HEK293T (cell line): ENCODE results near the gene MAST2.
"Not testable (repeated sequence)": the region's sequence is repeated elsewhere in the genome, so short reads cannot be mapped to it uniquely, and the experiment has no call there.

Experiments
- CTCF ChIA-PET: fragments of 350-600 bp; formaldehyde crosslinking; extraction: SDS; loops from one replicate; lab custom pipeline; 2021; ENCODE audit warnings: antibody characterized with exemption, inconsistent platforms; lab: Yijun Ruan, JAX
- POLR2A ChIA-PET: fragments of 350-600 bp; formaldehyde crosslinking; extraction: SDS; loops from one replicate; lab custom pipeline; 2020; ENCODE audit warnings: antibody characterized with exemption, inconsistent platforms; lab: Yijun Ruan, JAX
- DNase-seq: peaks from one replicate; pipeline ENCODE4 v3.0.0; 2012; ENCODE audit warnings: mixed read lengths; ENCODE audit errors: extremely low spot score
- ARNT ChIP-seq: fragments of 450-650 bp; IDR thresholded peaks from 2 replicates; pipeline ENCODE4 v1.6.1; 2017; ENCODE audit warnings: mild to moderate bottlenecking
- BHLHE40 ChIP-seq: fragments of 450-650 bp; IDR thresholded peaks from 2 replicates; pipeline ENCODE4 v1.6.1; 2016; ENCODE audit warnings: mild to moderate bottlenecking, moderate library complexity, borderline replicate concordance
- CTBP1 ChIP-seq: fragments of 450-650 bp; IDR thresholded peaks from 2 replicates; pipeline ENCODE4 v1.6.1; 2016; ENCODE audit warnings: borderline replicate concordance
- ELF4 ChIP-seq: fragments of 450-650 bp; IDR thresholded peaks from 2 replicates; pipeline ENCODE4 v1.6.1; 2017; ENCODE audit warnings: antibody characterized with exemption
- FOXA1 ChIP-seq: fragments of 450-650 bp; IDR thresholded peaks from 2 replicates; pipeline ENCODE4 v1.6.1; 2016; ENCODE audit warnings: mild to moderate bottlenecking
- FOXK2 ChIP-seq: fragments of 450-650 bp; IDR thresholded peaks from 2 replicates; pipeline ENCODE4 v1.6.1; 2016; ENCODE audit warnings: mild to moderate bottlenecking
- FOXM1 ChIP-seq: fragments of 450-650 bp; IDR thresholded peaks from 2 replicates; pipeline ENCODE4 v1.6.1; 2017; ENCODE audit warnings: mild to moderate bottlenecking, borderline replicate concordance
- HDGF ChIP-seq: fragments of 450-650 bp; IDR thresholded peaks from 2 replicates; pipeline ENCODE4 v1.6.1; 2017; ENCODE audit warnings: antibody characterized with exemption, borderline replicate concordance
- L3MBTL2 ChIP-seq: fragments of 450-650 bp; conservative IDR thresholded peaks from 2 replicates; pipeline ENCODE4 v1.6.1; 2016; ENCODE audit warnings: mild to moderate bottlenecking
- LEF1 ChIP-seq: fragments of 450-650 bp; IDR thresholded peaks from 2 replicates; pipeline ENCODE4 v1.6.1; 2017; ENCODE audit warnings: mild to moderate bottlenecking, borderline replicate concordance
- NFRKB ChIP-seq: fragments of 450-650 bp; IDR thresholded peaks from 2 replicates; pipeline ENCODE4 v1.6.1; 2016; ENCODE audit warnings: mild to moderate bottlenecking, moderate library complexity
- PKNOX1 ChIP-seq: fragments of 450-650 bp; IDR thresholded peaks from 2 replicates; pipeline ENCODE4 v1.6.1; 2016
- SP1 ChIP-seq: fragments of 450-650 bp; IDR thresholded peaks from 2 replicates; pipeline ENCODE4 v1.6.1; 2017
- SUZ12 ChIP-seq: fragments of 450-650 bp; IDR thresholded peaks from 2 replicates; pipeline ENCODE4 v1.6.1; 2016; ENCODE audit warnings: mild to moderate bottlenecking
- TARDBP ChIP-seq: fragments of 450-650 bp; IDR thresholded peaks from 2 replicates; pipeline ENCODE4 v1.6.1; 2016
- ZNF384 ChIP-seq: fragments of 450-650 bp; IDR thresholded peaks from 2 replicates; pipeline ENCODE4 v1.6.1; 2016

The MAST2 gene

DNA sequence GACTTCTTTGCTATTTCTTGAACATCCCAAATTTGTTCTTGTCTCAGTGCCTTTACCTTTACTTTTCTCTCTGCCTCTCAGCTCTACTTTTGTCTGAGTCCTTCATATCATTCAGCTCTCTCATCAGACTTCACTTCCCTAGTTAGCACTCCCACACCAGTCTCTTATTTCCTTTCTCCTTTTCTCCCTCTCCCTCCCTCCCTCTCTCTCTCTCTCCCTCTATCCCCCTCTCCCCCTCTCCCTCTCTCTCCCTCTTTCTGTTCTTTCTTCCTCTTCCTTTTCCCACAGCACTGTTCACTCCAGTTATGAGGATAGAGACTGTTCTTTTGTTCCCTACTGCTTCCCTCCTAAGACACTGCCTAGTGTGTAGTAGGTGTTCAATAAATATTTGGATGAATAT lies 154.9 kb downstream of the MAST2 start:
- ChIA-PET POLR2A (no interaction called here), CTCF (no interaction called here)
- TF ChIP-seq FOXA1 (no peak), NFRKB (no peak), CTBP1 (no peak), ELF4 (no peak), FOXK2 (no peak), SUZ12 (no peak), PKNOX1 (no peak), HDGF (no peak), L3MBTL2 (no peak), BHLHE40 (no peak), SP1 (no peak), TARDBP (no peak), ZNF384 (no peak)
- no peak for DNase-seq

DNA sequence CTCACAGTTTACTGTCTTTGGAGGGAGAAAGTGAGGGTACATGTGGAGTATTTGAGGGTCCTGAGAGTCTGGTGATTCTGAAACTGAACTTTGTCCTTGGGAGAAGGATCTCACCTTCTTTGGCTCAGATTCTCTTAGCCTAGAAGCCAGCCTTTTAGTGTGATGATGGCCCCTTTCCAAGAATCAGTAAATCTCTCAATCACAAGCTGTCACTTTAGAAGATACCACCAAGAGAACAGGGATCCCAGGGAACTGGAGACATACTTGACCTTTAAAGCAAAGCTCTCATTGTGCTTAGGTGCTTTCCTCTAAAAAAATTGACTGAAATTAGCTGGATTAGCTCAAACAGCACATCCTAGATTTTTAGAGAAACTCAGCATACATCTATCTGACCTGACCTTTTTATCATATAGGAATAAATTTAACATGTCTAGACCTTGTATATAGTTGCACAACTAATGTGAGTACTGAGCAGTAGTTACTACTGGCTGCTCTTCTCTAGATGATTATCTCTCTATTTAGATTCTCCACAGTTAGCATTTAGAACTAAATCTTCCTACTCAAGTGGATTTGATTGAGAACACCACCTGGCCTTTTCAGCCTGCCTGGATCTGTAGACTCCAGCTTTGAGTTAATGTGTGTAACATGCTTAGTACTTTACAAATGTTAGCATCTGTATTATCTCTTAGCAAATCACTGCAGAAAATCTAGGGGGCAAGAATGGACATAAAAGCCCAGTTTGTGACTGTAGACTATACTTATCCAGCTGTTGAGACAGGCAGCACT lies 157.7 kb downstream of the MAST2 start:
- CTCF ChIA-PET, result interaction anchor here (0.8 kb wide), 1 partner anchor 263 kb away, joined by 3 read pairs; no protein-coding TSS in a partner anchor
- POLR2A ChIA-PET, result no interaction called here

DNA sequence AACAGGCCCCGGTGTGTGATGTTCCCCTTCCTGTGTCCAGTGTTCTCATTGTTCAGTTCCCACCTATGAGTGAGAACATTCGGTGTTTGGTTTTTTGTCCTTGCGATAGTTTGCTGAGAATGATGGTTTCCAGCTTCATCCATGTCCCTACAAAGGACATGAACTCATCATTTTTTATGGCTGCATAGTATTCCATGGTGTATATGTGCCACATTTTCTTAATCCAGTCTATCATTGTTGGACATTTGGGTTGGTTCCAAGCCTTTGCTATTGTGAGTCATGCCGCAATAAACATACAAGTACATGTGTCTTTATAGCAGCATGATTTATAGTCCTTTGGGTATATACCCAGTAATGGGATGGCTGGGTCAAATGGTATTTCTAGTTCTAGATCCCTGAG lies 158.5 kb downstream of the MAST2 start:
- DNase-seq, CTCF ChIA-PET, POLR2A ChIA-PET: not testable (repeated sequence)

More for the DNA sequence above, 157.7 kb downstream of the MAST2 start:
- TF ChIP-seq ELF4 (no peak), ARNT (no peak), HDGF (no peak), FOXK2 (no peak)
- DNase-seq, result no peak

- POLR2A ChIA-PET, result no interaction called here
- DNase-seq, result no peak
- CTCF ChIA-PET, result no interaction called here
- no peak for TF ChIP-seq SP1
- no peak for TF ChIP-seq FOXK2
- TF ChIP-seq SUZ12, result no peak
- TF ChIP-seq LEF1, result no peak
- no peak for TF ChIP-seq FOXM1
- TF ChIP-seq ZNF384, result no peak
- TF ChIP-seq HDGF, result no peak
- TF ChIP-seq NFRKB, result no peak
- TF ChIP-seq BHLHE40, result no peak
- no peak for TF ChIP-seq ELF4
- no peak for TF ChIP-seq TARDBP
- no peak for TF ChIP-seq PKNOX1
- TF ChIP-seq CTBP1, result no peak
- TF ChIP-seq ARNT, result no peak
- no peak for TF ChIP-seq L3MBTL2
- no peak for TF ChIP-seq FOXA1
These were observed 165.7 kb downstream of the MAST2 start for GRCh38 chr1:45968941-45969666.

DNA sequence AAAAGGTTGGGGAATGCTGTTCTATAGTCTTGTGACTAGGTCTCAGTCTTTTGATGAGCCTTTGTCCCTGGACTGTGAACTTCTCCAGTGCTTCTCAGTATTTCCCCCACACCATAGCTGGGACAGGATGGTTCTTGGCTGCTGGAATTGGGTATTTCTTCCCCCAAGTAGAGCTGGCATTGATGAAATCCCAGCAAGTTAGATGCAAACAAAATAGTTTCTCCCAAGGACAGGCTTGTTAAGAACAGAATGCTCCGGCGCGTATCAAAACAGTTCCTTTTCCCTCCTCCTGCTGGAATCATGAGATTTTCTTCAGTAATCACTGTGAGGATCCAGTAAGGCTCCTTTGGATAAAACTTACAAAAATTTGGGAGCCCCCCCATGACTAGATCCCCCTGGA lies 166.5 kb downstream of the MAST2 start:
- no peak for DNase-seq
- TF ChIP-seq BHLHE40 (no peak), SUZ12 (no peak), CTBP1 (no peak), ELF4 (no peak)
- ChIA-PET CTCF (no interaction called here), POLR2A (no interaction called here)

DNA sequence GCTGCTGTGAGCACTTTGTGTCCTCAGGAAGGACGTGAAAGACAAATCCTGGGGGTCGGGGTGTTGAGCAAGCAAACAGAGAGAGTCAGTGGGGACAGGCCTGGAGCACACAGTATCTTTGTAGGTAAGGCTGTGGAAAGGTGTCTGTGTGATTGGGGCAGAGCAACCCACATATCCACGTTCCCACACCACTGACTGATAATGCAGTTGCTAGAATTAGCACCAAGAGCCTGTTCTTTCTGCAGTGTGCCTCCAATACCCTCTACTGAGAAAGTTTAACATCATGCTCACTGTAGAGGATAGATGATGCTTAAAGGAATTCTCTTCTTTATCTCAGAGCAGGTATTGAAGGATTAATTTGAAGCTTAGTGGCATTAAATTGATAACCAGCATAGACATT lies 167.9 kb downstream of the MAST2 start:
- ChIA-PET CTCF (interaction anchor here (1.1 kb wide), 1 partner anchor 41 kb away, joined by 4 read pairs; no protein-coding TSS in a partner anchor), POLR2A (no interaction called here)
- TF ChIP-seq NFRKB, result no peak
- no peak for TF ChIP-seq SUZ12
- no peak for TF ChIP-seq TARDBP
- TF ChIP-seq ELF4, result no peak
- TF ChIP-seq ARNT, result no peak
- TF ChIP-seq CTBP1, result no peak
- no peak for TF ChIP-seq ZNF384
- no peak for DNase-seq

GRCh38 chr1:45971922-45972531 lies 168.6 kb downstream of the MAST2 start:
- CTCF ChIA-PET, result no interaction called here
- no peak for DNase-seq
- TF ChIP-seq ARNT (no peak), FOXK2 (no peak), PKNOX1 (no peak), HDGF (no peak), SUZ12 (no peak), FOXA1 (no peak), ZNF384 (no peak), NFRKB (no peak), FOXM1 (no peak), LEF1 (no peak), SP1 (no peak), BHLHE40 (no peak)
- POLR2A ChIA-PET, result no interaction called here
